HG03439 (cell line): ENCODE measurements around the gene MTERF1.
"Not testable (repeated sequence)": the region's sequence is repeated elsewhere in the genome, so short reads cannot be mapped to it uniquely, and the experiment has no call there.

Source experiments
- ATAC-seq: cut with Tn5 transposase; IDR thresholded peaks from one replicate; pipeline ENCODE4 v1.9.1; 2021; ENCODE audit warnings: mild to moderate bottlenecking, moderate library complexity; ENCODE audit not compliant: unreplicated experiment

Gene MTERF1, protein sequence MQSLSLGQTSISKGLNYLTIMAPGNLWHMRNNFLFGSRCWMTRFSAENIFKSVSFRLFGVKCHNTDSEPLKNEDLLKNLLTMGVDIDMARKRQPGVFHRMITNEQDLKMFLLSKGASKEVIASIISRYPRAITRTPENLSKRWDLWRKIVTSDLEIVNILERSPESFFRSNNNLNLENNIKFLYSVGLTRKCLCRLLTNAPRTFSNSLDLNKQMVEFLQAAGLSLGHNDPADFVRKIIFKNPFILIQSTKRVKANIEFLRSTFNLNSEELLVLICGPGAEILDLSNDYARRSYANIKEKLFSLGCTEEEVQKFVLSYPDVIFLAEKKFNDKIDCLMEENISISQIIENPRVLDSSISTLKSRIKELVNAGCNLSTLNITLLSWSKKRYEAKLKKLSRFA

GRCh38 chr7:91880413-91881241 is at the start of gene MTERF1:
MTERF1 (minus strand) TSS chr7:91880702; CDS start chr7:91880083, 619 bp downstream.
- ATAC-seq, result peak; percentile 99

DNA sequence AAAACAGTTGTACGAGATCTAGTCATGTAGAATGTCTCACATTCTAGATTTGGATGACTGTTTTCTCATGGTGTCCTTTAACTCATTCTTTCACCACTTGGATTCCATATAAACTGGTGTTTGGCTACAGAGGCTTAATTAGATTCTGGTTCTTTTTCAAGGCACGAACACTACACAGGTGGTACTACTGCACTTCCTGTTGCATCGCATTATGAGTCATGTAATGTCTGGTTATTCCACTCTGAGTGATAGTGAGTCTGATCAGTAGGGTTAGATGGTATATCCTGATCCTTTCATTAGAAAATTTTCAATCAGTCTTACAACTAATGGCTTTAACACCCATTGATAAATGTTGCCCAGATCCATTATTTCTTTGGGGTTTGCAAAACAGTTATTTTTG is 49.0 kb upstream of the MTERF1 start:
- ATAC-seq, result peak; percentile 74

DNA sequence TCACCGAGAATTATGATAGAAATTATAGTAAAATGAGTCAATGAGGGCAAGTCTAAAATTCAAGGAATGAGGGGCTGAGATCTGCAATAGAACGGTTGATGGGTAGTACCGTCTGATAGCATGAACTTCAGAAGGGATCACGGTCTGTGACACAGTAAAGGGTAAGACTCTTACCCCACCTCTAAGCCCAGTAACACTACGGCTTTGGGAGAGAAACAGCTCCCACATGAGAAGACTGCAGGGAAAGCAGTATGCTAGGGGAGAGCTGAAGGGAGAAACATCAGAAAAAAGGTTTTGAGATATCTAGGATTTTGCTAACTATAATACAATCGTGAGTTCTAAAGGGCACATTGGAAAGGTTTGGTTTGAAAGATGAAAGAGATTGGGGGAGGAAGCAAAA is 47.4 kb upstream of the MTERF1 start:
- ATAC-seq, result no peak

GRCh38 chr7:91922857-91923256 is 42.4 kb upstream of the MTERF1 start:
- no peak for ATAC-seq

DNA sequence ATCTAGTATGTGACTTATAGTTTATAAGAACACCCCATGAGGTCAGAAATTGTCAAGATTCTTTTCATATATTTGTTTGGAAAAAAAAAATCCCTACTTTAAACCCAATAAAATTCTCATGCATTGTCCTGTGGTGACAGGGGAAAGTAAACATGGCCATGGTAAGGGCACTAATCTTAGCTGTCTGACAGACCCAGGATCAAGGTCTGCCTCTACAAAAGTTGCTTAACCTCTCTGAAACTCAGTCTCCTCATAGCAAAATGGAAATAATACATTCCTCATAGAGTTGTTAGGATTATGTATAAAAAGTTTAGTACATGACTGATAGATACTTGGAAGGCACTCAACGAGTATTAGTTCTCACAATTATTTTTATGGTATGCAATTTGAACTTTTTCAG is 37.9 kb upstream of the MTERF1 start:
- ATAC-seq, result no peak

DNA sequence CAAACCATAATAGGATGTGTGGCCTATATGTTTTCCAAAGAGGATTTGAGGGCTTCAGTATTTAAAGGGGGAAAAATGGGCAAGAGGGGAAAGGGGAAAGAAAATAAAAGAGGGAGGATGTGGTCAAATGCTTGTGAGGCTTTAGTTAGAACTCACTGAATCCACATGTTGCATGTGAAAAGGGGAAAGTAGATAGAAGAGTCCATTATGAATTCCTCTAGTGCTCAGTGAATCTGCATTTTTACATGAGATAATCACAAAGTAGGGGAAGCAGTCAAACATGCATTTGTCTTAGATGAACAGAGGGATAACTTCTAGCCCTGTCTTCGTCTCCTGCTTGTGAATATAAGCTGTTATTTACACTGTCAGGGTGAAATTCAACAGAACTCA is 35.5 kb upstream of the MTERF1 start:
- no peak for ATAC-seq

GRCh38 chr7:91915401-91916050 is 35.0 kb upstream of the MTERF1 start:
- no peak for ATAC-seq

GRCh38 chr7:91913612-91914011 is 33.1 kb upstream of the MTERF1 start:
- ATAC-seq, result no peak

GRCh38 chr7:91912494-91912893 is 32.0 kb upstream of the MTERF1 start:
- no peak for ATAC-seq

- no peak for ATAC-seq
Observed at GRCh38 chr7:91911121-91911520, 30.6 kb upstream of the MTERF1 start.

DNA sequence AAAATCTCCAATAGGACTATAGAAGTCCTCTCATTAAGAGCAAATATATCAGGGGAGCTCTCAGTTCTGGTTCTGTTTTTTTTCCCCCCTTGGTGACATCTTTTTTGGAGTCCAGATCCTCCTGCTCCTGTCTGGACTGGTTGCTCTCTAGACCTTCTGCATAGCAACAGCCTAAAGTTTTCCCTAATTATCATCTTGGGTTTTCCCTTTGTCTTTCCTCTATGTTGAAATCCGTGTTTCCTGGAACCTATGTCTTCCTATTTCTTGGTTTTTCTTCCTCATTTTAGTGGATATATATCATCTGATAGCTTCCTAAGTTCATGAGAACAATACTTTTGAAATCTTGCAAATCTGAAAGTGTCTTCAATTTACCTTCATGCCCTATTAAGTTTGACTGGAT is 29.7 kb upstream of the MTERF1 start:
- no peak for ATAC-seq

DNA sequence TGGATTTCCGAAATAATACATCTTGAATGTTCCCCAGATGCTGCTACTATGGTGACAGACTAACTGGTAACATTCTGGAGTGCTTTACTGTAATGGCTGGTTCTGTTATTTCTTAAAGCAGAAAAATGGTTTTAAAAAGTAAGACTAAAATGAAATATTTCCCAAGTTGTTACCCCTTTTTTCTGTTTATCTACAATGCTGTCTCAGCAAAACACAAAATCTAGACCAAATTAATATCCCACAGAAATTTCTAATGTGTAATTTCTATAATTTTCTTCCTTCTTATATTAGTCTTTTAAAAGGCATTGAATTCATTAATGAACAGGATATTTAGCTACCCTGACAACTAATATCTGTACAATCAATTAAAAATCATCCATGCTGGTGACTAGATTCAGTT is 19.1 kb upstream of the MTERF1 start:
- ATAC-seq, result no peak

DNA sequence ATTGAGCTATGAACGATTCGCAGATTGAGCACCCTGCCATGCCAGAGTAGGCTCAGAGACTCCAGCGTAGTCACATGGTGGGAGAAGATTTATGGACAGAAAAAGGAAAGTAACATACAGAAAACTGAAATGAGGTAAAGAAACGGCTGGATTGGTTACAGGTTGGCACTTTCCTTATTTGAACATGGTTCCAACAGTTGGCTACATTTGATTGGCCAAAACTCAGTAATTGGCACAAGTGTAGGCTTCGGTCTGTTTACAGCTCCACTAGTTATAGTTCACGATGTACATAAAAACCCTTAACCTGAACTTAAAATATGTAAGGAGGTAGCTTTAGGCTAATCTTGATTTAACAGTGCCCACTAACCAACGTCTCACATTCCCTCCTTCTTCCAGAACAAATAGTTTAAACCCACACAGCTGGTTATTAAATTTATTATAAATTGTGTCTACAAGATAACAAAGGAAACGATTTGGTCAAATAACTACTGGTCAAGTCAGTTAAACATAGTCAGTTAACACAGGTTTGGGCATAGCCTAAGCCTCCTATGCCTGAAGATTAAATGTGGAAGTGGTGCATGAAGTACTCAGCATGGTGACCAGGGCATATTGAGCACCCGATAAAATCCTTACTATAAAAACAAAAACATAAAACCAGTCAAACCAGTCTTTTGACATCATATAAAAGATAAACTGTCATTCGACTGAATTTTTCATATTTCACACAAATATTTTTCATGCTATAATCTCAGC is 17.9 kb upstream of the MTERF1 start:
- no peak for ATAC-seq

GRCh38 chr7:91894781-91895480 is 14.4 kb upstream of the MTERF1 start:
- ATAC-seq, result no peak

DNA sequence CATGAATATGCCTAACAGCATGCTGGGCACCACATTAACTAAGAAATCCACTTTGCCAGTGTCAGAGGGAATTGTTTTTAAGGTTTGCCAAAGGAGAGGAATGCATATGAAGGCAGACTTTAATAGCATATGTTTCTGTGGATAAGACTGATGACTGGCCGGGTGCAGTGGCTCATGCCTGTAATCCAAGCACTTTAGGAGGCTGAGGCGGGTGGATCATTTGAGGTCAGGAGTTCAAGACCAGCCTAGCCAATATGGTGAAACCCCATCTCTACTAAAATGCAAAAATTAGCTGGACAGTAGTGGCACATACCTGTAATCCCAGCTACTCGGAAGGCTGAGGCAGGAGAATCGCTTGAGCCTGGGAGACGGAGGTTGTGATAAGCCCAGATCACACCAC is 13.2 kb upstream of the MTERF1 start:
- ATAC-seq, result not testable (repeated sequence)

GRCh38 chr7:91892821-91893340 is 12.4 kb upstream of the MTERF1 start:
- no peak for ATAC-seq

GRCh38 chr7:91892099-91892705 is 11.7 kb upstream of the MTERF1 start:
- ATAC-seq, result no peak

DNA sequence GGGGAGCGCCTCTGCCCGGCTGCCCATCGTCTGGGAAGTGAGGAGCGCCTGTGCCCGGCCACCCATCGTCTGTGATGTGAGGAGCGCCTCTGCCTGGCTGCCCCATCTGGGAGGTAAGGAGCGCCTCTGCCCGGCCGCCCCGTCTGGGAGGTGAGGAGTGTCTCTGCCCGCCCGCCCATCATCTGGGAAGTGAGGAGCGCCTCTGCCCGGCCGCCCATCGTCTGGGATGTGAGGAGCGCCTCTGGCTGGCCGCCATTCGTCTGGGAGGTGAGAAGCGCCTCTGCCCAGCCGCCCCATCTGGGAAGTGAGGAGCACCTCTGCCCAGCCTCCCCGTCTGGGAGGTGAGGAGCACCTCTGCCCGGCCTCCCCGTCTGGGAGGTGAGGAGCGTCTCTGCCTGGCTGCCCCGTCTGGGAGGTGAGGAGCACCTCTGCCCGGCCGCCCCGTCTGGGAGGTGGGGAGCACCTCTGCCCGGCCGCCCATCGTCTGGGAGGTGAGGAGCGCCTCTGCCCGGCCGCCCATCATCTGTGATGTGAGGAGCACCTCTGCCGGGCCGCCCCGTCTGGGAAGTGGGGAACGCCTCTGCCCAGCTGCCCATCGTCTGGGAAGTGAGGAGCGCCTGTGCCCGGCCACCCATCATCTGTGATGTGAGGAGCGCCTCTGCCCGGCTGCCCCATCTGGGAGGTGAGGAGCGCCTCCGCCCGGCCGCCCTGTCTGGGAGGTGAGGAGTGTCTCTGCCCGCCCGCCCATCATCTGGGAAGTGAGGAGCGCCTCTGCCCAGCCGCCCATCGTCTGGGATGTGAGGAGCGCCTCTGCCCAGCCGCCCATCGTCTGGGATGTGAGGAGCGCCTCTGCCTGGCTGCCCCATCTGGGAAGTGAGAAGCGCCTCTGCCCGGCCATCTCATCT is 8.0 kb upstream of the MTERF1 start:
- not testable (repeated sequence) for ATAC-seq
